ENCODE data around the gene AKAP13.

DNA sequence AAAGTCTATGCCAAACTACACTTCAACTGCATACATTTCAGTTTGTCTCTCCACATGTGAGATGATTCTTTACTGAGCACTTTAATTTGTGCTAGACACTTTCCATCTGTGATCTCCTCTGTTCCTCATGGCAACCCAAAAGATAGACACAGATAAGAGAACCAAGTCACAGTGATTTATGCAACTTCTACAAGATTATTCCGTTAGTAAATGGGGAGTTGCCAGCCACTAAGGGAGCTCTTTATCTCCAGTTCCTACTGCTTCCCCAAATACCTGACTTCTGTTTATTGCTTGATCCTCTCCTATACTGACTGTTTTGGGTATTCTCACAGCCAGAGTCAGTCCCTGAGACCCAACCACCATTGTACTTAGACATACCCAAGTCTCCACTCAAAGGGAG is 24.1 kb upstream of the AKAP13 start:
- TF ChIP-seq, protein P1, sequence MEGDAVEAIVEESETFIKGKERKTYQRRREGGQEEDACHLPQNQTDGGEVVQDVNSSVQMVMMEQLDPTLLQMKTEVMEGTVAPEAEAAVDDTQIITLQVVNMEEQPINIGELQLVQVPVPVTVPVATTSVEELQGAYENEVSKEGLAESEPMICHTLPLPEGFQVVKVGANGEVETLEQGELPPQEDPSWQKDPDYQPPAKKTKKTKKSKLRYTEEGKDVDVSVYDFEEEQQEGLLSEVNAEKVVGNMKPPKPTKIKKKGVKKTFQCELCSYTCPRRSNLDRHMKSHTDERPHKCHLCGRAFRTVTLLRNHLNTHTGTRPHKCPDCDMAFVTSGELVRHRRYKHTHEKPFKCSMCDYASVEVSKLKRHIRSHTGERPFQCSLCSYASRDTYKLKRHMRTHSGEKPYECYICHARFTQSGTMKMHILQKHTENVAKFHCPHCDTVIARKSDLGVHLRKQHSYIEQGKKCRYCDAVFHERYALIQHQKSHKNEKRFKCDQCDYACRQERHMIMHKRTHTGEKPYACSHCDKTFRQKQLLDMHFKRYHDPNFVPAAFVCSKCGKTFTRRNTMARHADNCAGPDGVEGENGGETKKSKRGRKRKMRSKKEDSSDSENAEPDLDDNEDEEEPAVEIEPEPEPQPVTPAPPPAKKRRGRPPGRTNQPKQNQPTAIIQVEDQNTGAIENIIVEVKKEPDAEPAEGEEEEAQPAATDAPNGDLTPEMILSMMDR (conservative IDR thresholded peaks at IDR 0.05) = no peak
- TF ChIP-seq ZFX (IDR thresholded peaks at IDR 0.05) = no peak

Data from C4-2B (cell line).